Vagina (tissue), 2 donors: ENCODE data around the gene IMMP2L. TPM values are rescaled to one million over a fixed set of nuclear protein-coding genes. Genes with fewer than 3 reads are reported as not detected.
"Not testable (repeated sequence)": the region's sequence is repeated elsewhere in the genome, so short reads cannot be mapped to it uniquely, and the experiment has no call there.

ENCODE experiments used
- DNase-seq, 2 donors: peaks; one replicate each; pipeline ENCODE4 v3.0.0-alpha.2; 2017; ENCODE audit errors: extremely low spot score in 2 of 2
- H3K27ac ChIP-seq: fragments of 200-600 bp; sonication (generic); one replicate; pipeline ENCODE4 v1.5.1; 2019
- H3K27me3 ChIP-seq: fragments of 200-600 bp; sonication (generic); one replicate; pipeline ENCODE4 v1.5.1; 2019
- H3K36me3 ChIP-seq, 2 donors: fragments of 200-600 bp; sonication (generic); one replicate each; pipeline ENCODE4 v1.5.1; 2017 to 2019
- H3K4me1 ChIP-seq: fragments of 200-600 bp; sonication (generic); one replicate; pipeline ENCODE4 v1.5.1; 2019
- H3K4me3 ChIP-seq, 2 donors: fragments of 200-600 bp; sonication (generic); 1 replicate in 1 of 2; 2 replicates in 1 of 2; pipeline ENCODE4 v1.5.1; 2016 to 2019
- H3K9me3 ChIP-seq: fragments of 200-600 bp; sonication (generic); one replicate; pipeline ENCODE4 v1.5.1; 2019
- CTCF ChIP-seq, 3 experiments: fragments of 450-650 bp in 2 of 3; fragments of 200-600 bp in 1 of 3; sonication (generic) in 1 of 3; IDR thresholded peaks; one replicate each; pipeline ENCODE4 v1.5.1; 2017 to 2019; ENCODE audit warnings: antibody characterized with exemption in 3 of 3, mild to moderate bottlenecking in 2 of 3, moderate library complexity in 2 of 3
- POLR2A ChIP-seq, 2 donors: fragments of 450-650 bp; IDR thresholded peaks; one replicate each; pipeline ENCODE4 v1.6.1; 2017; ENCODE audit warnings: antibody characterized with exemption in 2 of 2, mild to moderate bottlenecking in 2 of 2, moderate library complexity in 2 of 2
- POLR2AphosphoS5 ChIP-seq, 2 donors: sonication (generic); formaldehyde crosslinking; IDR thresholded peaks; one replicate each; pipeline ENCODE4 v1.9.0; 2017; ENCODE audit warnings: antibody characterized with exemption in 2 of 2, mild to moderate bottlenecking in 2 of 2, low read depth in 1 of 2; ENCODE audit not compliant: insufficient read depth in 1 of 2
- intact Hi-C: fragments of 100-400 bp; cut with DNase I; formaldehyde crosslinking; loops from one replicate; pipeline ENCODE4 v1.15.1; 2023
- total RNA-seq: library from RNA; depleted of rRNA; stranded (reverse); fragments of >200 nt; gene quantifications from one replicate; pipeline ENCODE4 v1.2.3, GENCODE V29; 2016

The IMMP2L gene
- total RNA-seq, 1 donor from 2014 or later: 13.3 TPM

- Histone ChIP-seq H3K27ac (no peak overlapping the region), H3K27me3 (no peaks in the 10 kb centered on the region), H3K9me3 (no peaks in the 10 kb centered on the region), H3K36me3 (no peaks in the 10 kb centered on the region), H3K4me1 (no peaks in the 10 kb centered on the region), H3K4me3 (no peak overlapping the region)
- intact Hi-C loops: no loop called here
- TF ChIP-seq CTCF (IDR thresholded peaks at IDR 0.05): no peak
- TF ChIP-seq POLR2A (IDR thresholded peaks at IDR 0.05): no peak
- no peak for TF ChIP-seq POLR2AphosphoS5 (IDR thresholded peaks at IDR 0.05; ENCODE audit: insufficient read depth in 1 of 2, low read depth in 1 of 2)
- no peak for DNase-seq
Observed at GRCh38 chr7:111074071-111074747, 488.1 kb downstream of the IMMP2L start.

GRCh38 chr7:111072658-111073057 is 489.6 kb downstream of the IMMP2L start:
- intact Hi-C loops, H3K27me3 ChIP-seq, H3K27ac ChIP-seq, H3K4me1 ChIP-seq, H3K9me3 ChIP-seq, H3K36me3 ChIP-seq, DNase-seq, H3K4me3 ChIP-seq: not testable (repeated sequence)

GRCh38 chr7:111071556-111071955 is 490.7 kb downstream of the IMMP2L start:
- intact Hi-C loops: no loop called here
- Histone ChIP-seq H3K4me3 (no peak overlapping the region), H3K4me1 (no peaks in the 10 kb centered on the region), H3K27me3 (no peaks in the 10 kb centered on the region), H3K27ac (no peak overlapping the region), H3K9me3 (no peaks in the 10 kb centered on the region), H3K36me3 (no peaks in the 10 kb centered on the region)
- DNase-seq: no peak
- no peak for TF ChIP-seq CTCF (IDR thresholded peaks at IDR 0.05)
- TF ChIP-seq POLR2AphosphoS5 (IDR thresholded peaks at IDR 0.05; ENCODE audit: insufficient read depth in 1 of 2, low read depth in 1 of 2): no peak
- TF ChIP-seq POLR2A (IDR thresholded peaks at IDR 0.05): no peak

- intact Hi-C loops: no loop called here
- Histone ChIP-seq H3K27ac (no peak overlapping the region), H3K9me3 (no peaks in the 10 kb centered on the region), H3K4me1 (no peaks in the 10 kb centered on the region), H3K36me3 (no peaks in the 10 kb centered on the region), H3K4me3 (no peak overlapping the region), H3K27me3 (no peaks in the 10 kb centered on the region)
- TF ChIP-seq POLR2AphosphoS5 (IDR thresholded peaks at IDR 0.05; ENCODE audit: insufficient read depth in 1 of 2, low read depth in 1 of 2) (no peak), POLR2A (IDR thresholded peaks at IDR 0.05) (no peak), CTCF (IDR thresholded peaks at IDR 0.05) (no peak)
- no peak for DNase-seq
Observed at GRCh38 chr7:111068618-111069017, 493.7 kb downstream of the IMMP2L start.

DNA sequence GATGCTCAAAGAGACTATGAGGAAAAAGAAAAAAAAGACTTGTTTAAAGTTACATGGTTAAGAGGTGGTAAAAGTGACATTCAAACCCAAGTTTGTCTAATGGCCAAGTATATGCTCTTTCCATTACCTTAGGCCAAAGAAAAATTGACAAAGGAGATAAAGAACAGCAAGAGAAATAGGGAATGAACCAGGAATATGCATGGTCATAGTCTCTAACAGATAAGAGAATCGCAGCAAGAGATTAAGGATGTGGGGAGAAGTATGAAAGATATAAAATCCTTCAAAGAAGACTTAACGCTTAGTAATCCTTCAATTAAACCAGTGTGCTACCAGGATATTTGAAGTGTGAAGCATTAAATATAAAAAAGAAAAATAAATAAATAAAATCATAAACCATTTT is 494.6 kb downstream of the IMMP2L start:
- Histone ChIP-seq H3K27ac (no peak overlapping the region), H3K4me3 (no peak overlapping the region), H3K36me3 (no peaks in the 10 kb centered on the region), H3K9me3 (no peaks in the 10 kb centered on the region), H3K4me1 (no peaks in the 10 kb centered on the region), H3K27me3 (no peaks in the 10 kb centered on the region)
- DNase-seq: no peak
- intact Hi-C loops: no loop called here
- TF ChIP-seq CTCF (IDR thresholded peaks at IDR 0.05): no peak
- TF ChIP-seq POLR2AphosphoS5 (IDR thresholded peaks at IDR 0.05; ENCODE audit: insufficient read depth in 1 of 2, low read depth in 1 of 2): no peak
- no peak for TF ChIP-seq POLR2A (IDR thresholded peaks at IDR 0.05)
